ENCODE measurements around the gene METTL25B.

Gene METTL25B

DNA sequence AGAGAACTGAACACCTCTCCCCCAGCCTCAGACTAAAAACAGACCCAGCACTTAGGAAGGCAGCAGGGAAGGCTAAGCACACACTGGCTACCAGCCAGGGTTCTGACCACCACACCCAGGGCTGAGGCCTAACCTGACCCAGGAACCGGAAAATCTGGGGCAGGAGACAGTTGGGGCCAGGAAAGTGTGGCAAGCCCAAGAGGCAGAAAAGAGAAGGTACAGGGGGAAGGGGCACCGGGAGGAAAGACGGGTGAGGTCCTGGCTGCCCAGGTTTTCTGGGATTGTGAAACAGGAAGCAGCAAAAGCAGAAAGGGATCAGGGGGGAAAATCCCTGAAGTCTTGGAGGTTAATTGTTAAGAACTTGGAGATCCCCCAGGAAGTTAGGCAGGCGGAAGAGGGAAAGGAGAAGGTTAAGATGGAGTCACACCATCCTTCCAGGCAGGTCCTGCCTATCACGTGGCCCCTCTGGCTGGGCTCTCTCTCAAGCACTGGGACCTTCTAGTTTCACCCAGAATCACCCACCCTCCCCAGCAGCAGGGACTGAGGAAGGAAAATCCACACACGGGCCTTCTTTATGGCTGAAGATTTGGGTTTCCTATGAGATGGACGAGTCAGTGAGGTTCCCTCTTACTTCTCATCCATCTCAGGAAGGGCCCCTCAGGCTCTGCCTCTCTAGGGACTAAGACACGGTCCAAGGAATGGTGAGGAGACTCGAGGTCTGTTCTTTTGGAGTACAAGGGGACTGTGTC lies 20.6 kb downstream of the METTL25B start:
- H3K4me1 ChIP-seq (ENCODE audit: control insufficient read depth in 2 of 2, insufficient read depth in 2 of 2, low read length in 2 of 2): peaks cover 53 to 55% of the 10 kb centered on the region in 2 donors
- H3K4me3 ChIP-seq (ENCODE audit: low read length in 2 of 2): peak overlapping the region; percentile 79 to 95
- H3K9me3 ChIP-seq (ENCODE audit: control insufficient read depth in 2 of 2, low read length in 2 of 2): no peaks in the 10 kb centered on the region
- peak overlapping the region; percentile 84 to 96 for H3K27ac ChIP-seq (ENCODE audit: low read depth in 2 of 2, low read length in 2 of 2)
- H3K36me3 ChIP-seq (ENCODE audit: control insufficient read depth in 2 of 2, insufficient read depth in 2 of 2, low read length in 2 of 2): peaks cover 3 to 17% of the 10 kb centered on the region in 2 donors
- peak overlapping the region; percentile 90 to 97 for H3K9ac ChIP-seq (ENCODE audit: low read depth in 1 of 2, low read length in 2 of 2)
- no peaks in the 10 kb centered on the region for H3K27me3 ChIP-seq (ENCODE audit: control insufficient read depth in 2 of 2, insufficient read depth in 2 of 2, low read length in 2 of 2)

DNA sequence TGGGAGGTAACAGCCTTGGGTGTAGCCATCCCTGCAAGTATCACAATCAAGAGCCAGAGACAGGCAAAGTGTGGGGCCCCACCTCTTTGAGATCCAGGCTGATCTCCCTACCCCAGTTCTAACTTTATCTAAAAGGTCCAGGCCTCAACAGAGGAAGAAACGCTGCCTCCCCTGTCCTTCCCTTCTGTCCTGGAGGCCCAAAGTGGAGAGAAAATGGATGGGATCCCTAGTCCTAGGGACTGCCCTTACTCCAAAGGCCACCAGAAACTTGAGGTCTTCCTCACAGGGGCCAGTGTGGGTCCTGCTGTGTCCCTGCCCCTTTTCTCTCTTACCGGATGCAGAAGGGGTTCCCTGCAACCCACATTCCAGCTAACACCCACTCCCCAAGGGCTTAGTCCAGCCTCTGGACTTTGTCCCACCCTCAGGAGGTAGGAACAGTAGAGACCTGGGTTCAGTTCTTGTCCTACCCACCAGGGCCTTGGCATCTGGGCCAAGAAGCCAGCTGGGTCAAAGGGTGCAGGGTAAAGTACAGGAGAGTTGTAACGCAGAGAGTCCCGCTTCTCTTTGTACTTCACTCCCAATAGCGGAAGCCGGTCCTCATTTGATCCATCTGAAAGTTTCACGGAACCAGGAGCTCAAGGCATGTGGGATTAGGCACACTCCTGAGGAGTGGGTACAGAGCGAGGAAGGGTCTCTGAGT lies 21.3 kb downstream of the METTL25B start:
- Histone ChIP-seq H3K27ac (ENCODE audit: low read depth in 2 of 2, low read length in 2 of 2) (peak overlapping the region; percentile 84 to 96), H3K27me3 (ENCODE audit: control insufficient read depth in 2 of 2, insufficient read depth in 2 of 2, low read length in 2 of 2) (no peaks in the 10 kb centered on the region), H3K36me3 (ENCODE audit: control insufficient read depth in 2 of 2, insufficient read depth in 2 of 2, low read length in 2 of 2) (peaks cover 0 to 14% of the 10 kb centered on the region in 2 donors), H3K4me1 (ENCODE audit: control insufficient read depth in 2 of 2, insufficient read depth in 2 of 2, low read length in 2 of 2) (peaks cover 53 to 55% of the 10 kb centered on the region in 2 donors), H3K9me3 (ENCODE audit: control insufficient read depth in 2 of 2, low read length in 2 of 2) (no peaks in the 10 kb centered on the region), H3K4me3 (ENCODE audit: low read length in 2 of 2) (peak overlapping the region; percentile 79 to 95), H3K9ac (ENCODE audit: low read depth in 1 of 2, low read length in 2 of 2) (peak overlapping the region; percentile 90 to 97)

DNA sequence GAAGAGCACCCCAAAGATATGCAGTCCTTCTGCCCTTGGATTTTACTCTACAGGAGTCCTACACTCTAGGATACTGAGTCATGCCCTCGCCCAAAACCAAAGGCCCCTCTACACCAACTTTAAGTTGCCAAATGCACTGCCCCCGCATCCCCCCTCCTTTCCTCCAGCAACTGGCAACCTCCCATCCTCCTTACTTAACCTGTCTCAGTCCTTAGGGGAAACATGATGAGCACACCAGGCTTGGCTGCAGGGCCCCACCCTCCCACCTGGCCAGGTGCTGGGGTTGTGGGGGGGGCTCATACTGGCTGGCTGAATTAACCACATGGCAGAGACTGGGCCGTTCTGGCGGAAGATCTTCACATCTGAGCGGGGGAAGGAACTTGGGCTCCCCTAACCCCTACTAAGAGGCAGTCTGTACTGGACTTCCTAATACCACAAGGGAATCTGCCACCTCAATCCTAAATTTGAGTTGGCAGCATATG lies 22.0 kb downstream of the METTL25B start:
- peaks cover 0 to 7% of the 10 kb centered on the region in 2 donors for H3K36me3 ChIP-seq (ENCODE audit: control insufficient read depth in 2 of 2, insufficient read depth in 2 of 2, low read length in 2 of 2)
- peak overlapping the region; percentile 84 to 96 for H3K27ac ChIP-seq (ENCODE audit: low read depth in 2 of 2, low read length in 2 of 2)
- H3K9ac ChIP-seq (ENCODE audit: low read depth in 1 of 2, low read length in 2 of 2): peak overlapping the region; percentile 90 to 97
- H3K9me3 ChIP-seq (ENCODE audit: control insufficient read depth in 2 of 2, low read length in 2 of 2): no peaks in the 10 kb centered on the region
- H3K4me1 ChIP-seq (ENCODE audit: control insufficient read depth in 2 of 2, insufficient read depth in 2 of 2, low read length in 2 of 2): peaks cover 53 to 55% of the 10 kb centered on the region in 2 donors
- H3K4me3 ChIP-seq (ENCODE audit: low read length in 2 of 2): peak overlapping the region; percentile 79 to 95
- H3K27me3 ChIP-seq (ENCODE audit: control insufficient read depth in 2 of 2, insufficient read depth in 2 of 2, low read length in 2 of 2): no peaks in the 10 kb centered on the region

DNA sequence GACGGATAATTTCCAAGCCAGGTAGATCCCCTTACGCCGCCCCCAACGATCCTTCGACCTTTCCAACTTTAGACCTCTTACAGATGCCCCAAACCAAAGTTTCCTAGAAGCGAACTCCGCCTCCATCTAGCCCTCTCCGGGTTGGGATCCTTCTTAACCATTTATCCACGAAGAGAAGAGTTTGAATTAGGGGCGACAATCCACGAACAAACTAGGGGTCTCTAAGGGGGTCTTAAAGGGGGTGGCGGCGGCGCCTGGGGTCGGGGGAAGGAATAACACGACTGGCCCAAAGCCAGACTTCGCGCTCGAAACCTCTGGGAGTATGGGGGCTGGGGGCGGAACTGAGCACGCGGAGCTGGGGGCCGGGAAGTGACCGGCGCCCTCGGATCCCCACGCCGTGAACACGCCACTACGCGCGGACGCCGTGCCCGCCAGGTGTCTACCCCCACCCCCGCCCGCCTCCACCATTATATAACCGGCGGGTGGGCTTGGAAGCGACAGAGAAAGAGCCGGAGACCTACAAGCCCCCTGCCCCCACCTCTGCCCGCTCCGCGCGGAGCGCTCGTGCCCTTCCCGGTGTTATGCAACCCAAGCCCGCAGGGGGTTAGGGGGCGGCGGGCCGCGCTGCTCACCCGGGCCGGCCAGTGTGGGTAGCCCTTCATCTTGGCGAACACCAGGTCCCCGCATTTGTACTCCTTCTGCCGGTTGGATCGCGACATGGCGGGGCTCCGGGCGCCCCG lies 22.6 kb downstream of the METTL25B start:
- Histone ChIP-seq H3K9me3 (ENCODE audit: control insufficient read depth in 2 of 2, low read length in 2 of 2) (no peaks in the 10 kb centered on the region), H3K4me1 (ENCODE audit: control insufficient read depth in 2 of 2, insufficient read depth in 2 of 2, low read length in 2 of 2) (peaks cover 48 to 52% of the 10 kb centered on the region in 2 donors), H3K4me3 (ENCODE audit: low read length in 2 of 2) (peak overlapping the region; percentile 79 to 95), H3K27me3 (ENCODE audit: control insufficient read depth in 2 of 2, insufficient read depth in 2 of 2, low read length in 2 of 2) (no peaks in the 10 kb centered on the region), H3K36me3 (ENCODE audit: control insufficient read depth in 2 of 2, insufficient read depth in 2 of 2, low read length in 2 of 2) (peaks cover 0 to 4% of the 10 kb centered on the region in 2 donors), H3K9ac (ENCODE audit: low read depth in 1 of 2, low read length in 2 of 2) (peak overlapping the region; percentile 90 to 97), H3K27ac (ENCODE audit: low read depth in 2 of 2, low read length in 2 of 2) (peak overlapping the region; percentile 84 to 96)

DNA sequence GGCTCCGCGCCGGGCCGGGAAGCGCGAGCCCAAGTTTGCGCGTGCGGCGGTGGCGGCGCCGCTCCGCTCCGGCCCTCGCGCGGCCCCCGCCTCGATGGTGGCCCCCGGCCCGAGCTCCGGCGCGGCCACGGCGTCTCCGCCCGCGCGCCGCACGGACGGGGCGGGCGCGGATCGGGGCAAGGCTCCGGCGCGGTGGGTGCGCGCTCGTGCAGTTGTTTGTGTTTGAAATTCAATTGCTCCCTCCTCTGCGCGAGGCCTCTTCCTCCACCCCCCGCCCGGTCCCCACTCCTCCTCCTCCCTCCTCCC lies 23.1 kb downstream of the METTL25B start, which contains the start of gene HDGF:
HDGF (minus strand) TSS at position 225 of the 306 bp plus-strand sequence. CDS start 246 bp downstream, outside the sequence.
- H3K9me3 ChIP-seq (ENCODE audit: control insufficient read depth in 2 of 2, low read length in 2 of 2): no peaks in the 10 kb centered on the region
- peaks cover 0 to 4% of the 10 kb centered on the region in 2 donors for H3K36me3 ChIP-seq (ENCODE audit: control insufficient read depth in 2 of 2, insufficient read depth in 2 of 2, low read length in 2 of 2)
- peak within 1 kb of the TSS; percentile 97 to 98 for H3K4me3 ChIP-seq (ENCODE audit: low read length in 2 of 2)
- peaks cover 42 to 47% of the 10 kb centered on the region in 2 donors for H3K4me1 ChIP-seq (ENCODE audit: control insufficient read depth in 2 of 2, insufficient read depth in 2 of 2, low read length in 2 of 2)
- H3K27ac ChIP-seq (ENCODE audit: low read depth in 2 of 2, low read length in 2 of 2): peak within 1 kb of the TSS; percentile 84 to 96
- no peaks in the 10 kb centered on the region for H3K27me3 ChIP-seq (ENCODE audit: control insufficient read depth in 2 of 2, insufficient read depth in 2 of 2, low read length in 2 of 2)
- peak within 1 kb of the TSS; percentile 94 to 97 for H3K9ac ChIP-seq (ENCODE audit: low read depth in 1 of 2, low read length in 2 of 2)

DNA sequence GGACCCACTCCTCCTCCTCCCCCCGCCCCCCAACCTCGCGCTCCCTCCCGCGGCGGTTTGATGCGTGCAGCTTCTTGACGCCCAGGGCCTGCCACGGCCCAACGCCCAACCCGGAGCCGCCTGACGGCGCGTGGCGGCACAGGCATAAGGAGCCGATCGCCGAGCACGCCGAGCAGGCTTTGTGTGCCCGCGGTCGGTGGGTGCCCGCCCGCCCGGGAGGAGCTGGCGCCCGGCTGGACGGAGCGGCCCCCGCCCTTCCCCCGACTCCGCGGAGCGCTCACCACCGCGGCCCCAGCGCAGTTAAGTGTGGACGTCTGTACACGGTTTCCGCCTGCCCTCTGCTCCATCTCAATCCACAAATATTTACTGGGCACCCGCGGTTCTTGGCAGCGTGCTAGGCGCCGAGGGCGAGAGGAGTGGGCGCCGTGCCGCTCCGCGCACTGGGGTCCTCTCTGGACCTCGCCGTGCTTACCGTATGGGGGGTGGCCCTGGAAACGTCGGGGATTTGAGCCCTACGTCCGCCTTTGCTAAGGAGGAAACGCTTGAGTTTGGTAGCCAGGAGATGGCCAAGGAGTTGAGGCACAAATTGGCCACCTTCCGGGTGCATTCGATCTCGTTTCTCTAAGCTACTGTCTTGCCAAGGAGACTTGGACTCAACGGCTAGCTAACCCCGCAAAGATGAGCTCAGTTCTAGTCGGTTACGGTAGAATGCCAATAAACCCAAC lies 23.6 kb downstream of the METTL25B start:
- no peaks in the 10 kb centered on the region for H3K9me3 ChIP-seq (ENCODE audit: control insufficient read depth in 2 of 2, low read length in 2 of 2)
- no peaks in the 10 kb centered on the region for H3K27me3 ChIP-seq (ENCODE audit: control insufficient read depth in 2 of 2, insufficient read depth in 2 of 2, low read length in 2 of 2)
- H3K4me3 ChIP-seq (ENCODE audit: low read length in 2 of 2): peak overlapping the region; percentile 97 to 98
- H3K4me1 ChIP-seq (ENCODE audit: control insufficient read depth in 2 of 2, insufficient read depth in 2 of 2, low read length in 2 of 2): peaks cover 38 to 43% of the 10 kb centered on the region in 2 donors
- H3K36me3 ChIP-seq (ENCODE audit: control insufficient read depth in 2 of 2, insufficient read depth in 2 of 2, low read length in 2 of 2): peaks cover 0 to 4% of the 10 kb centered on the region in 2 donors
- H3K9ac ChIP-seq (ENCODE audit: low read depth in 1 of 2, low read length in 2 of 2): peak overlapping the region; percentile 94 to 96
- peak overlapping the region; percentile 84 to 96 for H3K27ac ChIP-seq (ENCODE audit: low read depth in 2 of 2, low read length in 2 of 2)

DNA sequence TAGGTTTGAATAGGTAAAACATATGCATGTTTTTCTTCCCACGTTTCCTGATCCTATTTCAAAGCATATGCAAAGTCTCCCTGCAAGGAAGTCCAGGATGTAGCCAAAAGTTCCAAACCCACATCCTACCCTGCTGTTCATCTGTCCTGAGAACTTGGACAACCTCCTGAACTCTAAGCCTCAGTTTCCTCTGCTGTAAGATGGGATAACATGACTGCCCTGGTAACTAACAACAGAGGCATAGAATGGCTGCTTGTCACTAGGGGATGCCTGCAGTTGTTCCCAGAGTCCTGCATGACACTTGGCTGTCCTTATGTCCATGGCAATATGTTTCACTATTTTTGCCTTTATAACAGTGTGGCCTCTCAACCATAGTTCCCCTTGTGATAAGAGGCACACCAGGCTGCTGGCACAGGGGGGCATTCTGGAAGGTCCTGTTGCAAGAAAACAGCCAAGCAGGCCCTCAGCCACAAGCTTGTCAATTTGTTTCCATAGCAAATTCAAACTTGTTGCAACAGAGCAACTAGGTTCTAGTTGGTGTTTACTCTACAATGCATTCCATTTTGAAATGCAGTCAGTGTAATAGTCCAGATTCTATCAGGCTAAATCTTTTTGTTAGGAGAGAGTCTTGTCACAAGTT lies 24.7 kb downstream of the METTL25B start:
- Histone ChIP-seq H3K9me3 (ENCODE audit: control insufficient read depth in 2 of 2, low read length in 2 of 2) (no peaks in the 10 kb centered on the region), H3K27me3 (ENCODE audit: control insufficient read depth in 2 of 2, insufficient read depth in 2 of 2, low read length in 2 of 2) (no peaks in the 10 kb centered on the region), H3K4me1 (ENCODE audit: control insufficient read depth in 2 of 2, insufficient read depth in 2 of 2, low read length in 2 of 2) (peaks cover 29 to 35% of the 10 kb centered on the region in 2 donors), H3K36me3 (ENCODE audit: control insufficient read depth in 2 of 2, insufficient read depth in 2 of 2, low read length in 2 of 2) (peaks cover 0 to 4% of the 10 kb centered on the region in 2 donors), H3K4me3 (ENCODE audit: low read length in 2 of 2) (peak overlapping the region; percentile 97 to 98), H3K27ac (ENCODE audit: low read depth in 2 of 2, low read length in 2 of 2) (peak overlapping the region in 1 of 2 donors; percentile 96), H3K9ac (ENCODE audit: low read depth in 1 of 2, low read length in 2 of 2) (peak overlapping the region; percentile 94 to 96)

DNA sequence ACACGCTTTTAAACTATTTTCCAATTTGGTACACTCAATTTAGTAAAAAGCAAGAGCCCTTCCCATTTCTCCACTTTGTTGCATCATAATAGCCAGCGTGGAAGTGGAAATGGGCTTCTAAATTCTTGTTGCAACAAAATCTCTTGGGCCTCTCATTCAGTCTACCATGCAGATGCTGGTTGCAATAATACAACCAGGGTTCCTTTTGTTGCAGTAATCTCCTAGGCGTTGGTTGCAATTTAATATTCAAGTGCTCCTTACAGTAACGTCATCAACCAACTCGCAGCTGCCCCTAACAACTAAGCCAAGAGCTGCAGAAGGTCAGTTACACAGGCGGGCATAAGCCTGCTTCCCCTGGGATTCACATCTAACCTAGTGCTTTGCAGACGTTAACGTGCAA lies 25.9 kb downstream of the METTL25B start:
- Histone ChIP-seq H3K36me3 (ENCODE audit: control insufficient read depth in 2 of 2, insufficient read depth in 2 of 2, low read length in 2 of 2) (peaks cover 0 to 4% of the 10 kb centered on the region in 2 donors), H3K4me1 (ENCODE audit: control insufficient read depth in 2 of 2, insufficient read depth in 2 of 2, low read length in 2 of 2) (peaks cover 17 to 22% of the 10 kb centered on the region in 2 donors), H3K27me3 (ENCODE audit: control insufficient read depth in 2 of 2, insufficient read depth in 2 of 2, low read length in 2 of 2) (no peaks in the 10 kb centered on the region), H3K9me3 (ENCODE audit: control insufficient read depth in 2 of 2, low read length in 2 of 2) (no peaks in the 10 kb centered on the region), H3K4me3 (ENCODE audit: low read length in 2 of 2) (no peak overlapping the region), H3K9ac (ENCODE audit: low read depth in 1 of 2, low read length in 2 of 2) (no peak overlapping the region), H3K27ac (ENCODE audit: low read depth in 2 of 2, low read length in 2 of 2) (no peak overlapping the region)

DNA sequence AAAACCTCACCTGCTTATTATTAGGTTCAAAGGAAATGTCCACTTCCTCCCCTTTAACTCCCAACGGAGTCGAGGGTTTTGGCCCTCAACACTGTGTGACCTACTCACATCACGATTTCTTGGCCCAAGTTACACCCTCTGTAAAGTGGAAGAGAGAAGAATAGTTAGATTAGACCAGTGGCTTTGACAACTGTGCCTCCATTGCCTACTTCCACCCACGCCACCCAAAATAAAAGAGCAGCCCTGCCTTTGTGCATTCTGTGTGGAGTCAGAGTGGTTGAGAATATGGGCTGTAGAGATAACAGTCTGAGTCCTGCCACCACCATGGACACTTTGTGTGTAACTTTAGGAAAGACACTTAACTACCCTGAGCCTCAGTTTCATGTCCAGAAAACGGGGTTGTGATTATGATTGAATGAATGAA lies 27.3 kb downstream of the METTL25B start:
- Histone ChIP-seq H3K36me3 (ENCODE audit: control insufficient read depth in 2 of 2, insufficient read depth in 2 of 2, low read length in 2 of 2) (no peaks in the 10 kb centered on the region), H3K4me3 (ENCODE audit: low read length in 2 of 2) (no peak overlapping the region), H3K27ac (ENCODE audit: low read depth in 2 of 2, low read length in 2 of 2) (no peak overlapping the region), H3K9ac (ENCODE audit: low read depth in 1 of 2, low read length in 2 of 2) (no peak overlapping the region), H3K9me3 (ENCODE audit: control insufficient read depth in 2 of 2, low read length in 2 of 2) (no peaks in the 10 kb centered on the region), H3K27me3 (ENCODE audit: control insufficient read depth in 2 of 2, insufficient read depth in 2 of 2, low read length in 2 of 2) (no peaks in the 10 kb centered on the region), H3K4me1 (ENCODE audit: control insufficient read depth in 2 of 2, insufficient read depth in 2 of 2, low read length in 2 of 2) (peaks cover 4 to 10% of the 10 kb centered on the region in 2 donors)
